DND-41 (cell line): ENCODE data around the gene ISG15.
"Not testable (repeated sequence)": the region's sequence is repeated elsewhere in the genome, so short reads cannot be mapped to it uniquely, and the experiment has no call there.

Experiments
- ATAC-seq: fragments of 200-7000 bp; cut with Tn5 transposase; 3 replicates; pipeline ENCODE4 v1.9.1; 2021; ENCODE audit warnings: low read depth; ENCODE audit not compliant: insufficient read depth
- DNase-seq: peaks from one replicate; pipeline ENCODE4 v3.0.0-alpha.2; 2020
- H2AFZ ChIP-seq: 2 replicates; pipeline ENCODE4 v1.6.0; 2012; ENCODE audit warnings: low read depth, low read length
- H3K27ac ChIP-seq: 2 replicates; pipeline ENCODE4 v1.5.1; 2012; ENCODE audit warnings: low read length, inconsistent platforms
- H3K27me3 ChIP-seq: fragments of 200-600 bp; sonication (generic); 2 replicates; pipeline ENCODE4 v1.6.0; 2012; ENCODE audit warnings: low read length, mild to moderate bottlenecking, inconsistent platforms; ENCODE audit not compliant: insufficient read depth, poor library complexity
- H3K36me3 ChIP-seq: 2 replicates; pipeline ENCODE4 v1.5.1; 2012; ENCODE audit warnings: low read length, inconsistent platforms; ENCODE audit not compliant: insufficient read depth
- H3K4me1 ChIP-seq: 2 replicates; pipeline ENCODE4 v1.5.1; 2012; ENCODE audit warnings: mild to moderate bottlenecking, low read length; ENCODE audit not compliant: insufficient read depth
- H3K4me2 ChIP-seq: 2 replicates; pipeline ENCODE4 v1.6.0; 2012; ENCODE audit warnings: mild to moderate bottlenecking, moderate library complexity, low read length, inconsistent platforms; ENCODE audit not compliant: insufficient read depth
- H3K4me3 ChIP-seq, 2 experiments: fragments of 200-600 bp in 1 of 2; shearing (Covaris generic) in 1 of 2; 2 replicates each; pipeline ENCODE4 v1.5.1; 2012 to 2016; ENCODE audit warnings: inconsistent platforms in 2 of 2, low read length in 2 of 2, mild to moderate bottlenecking in 2 of 2, low read depth in 1 of 2, moderate library complexity in 1 of 2
- H3K79me2 ChIP-seq: 2 replicates; pipeline ENCODE4 v1.6.0; 2012; ENCODE audit warnings: low read length, inconsistent platforms; ENCODE audit not compliant: insufficient read depth
- H3K9ac ChIP-seq: 2 replicates; pipeline ENCODE4 v1.6.0; 2012; ENCODE audit warnings: low read depth, mild to moderate bottlenecking, inconsistent platforms, low read length, moderate library complexity
- H3K9me3 ChIP-seq: 2 replicates; pipeline ENCODE4 v1.5.1; 2012; ENCODE audit warnings: low read length, moderate library complexity, mild to moderate bottlenecking, inconsistent platforms; ENCODE audit not compliant: insufficient read depth, severe bottlenecking
- H4K20me1 ChIP-seq: 2 replicates; pipeline ENCODE4 v1.6.0; 2012; ENCODE audit warnings: low read length; ENCODE audit not compliant: insufficient read depth
- EZH2 ChIP-seq: IDR thresholded peaks from 3 replicates; pipeline ENCODE4 v1.6.1; 2012; ENCODE audit warnings: borderline replicate concordance, low read depth, mild to moderate bottlenecking, moderate library complexity, low read length, inconsistent platforms; ENCODE audit not compliant: severe bottlenecking
- TF ChIP-seq, protein P1 (sequence below): IDR thresholded peaks from 2 replicates; pipeline ENCODE4 v1.5.1; 2012; ENCODE audit warnings: borderline replicate concordance, low read length, moderate library complexity, mild to moderate bottlenecking; ENCODE audit not compliant: poor library complexity, severe bottlenecking; ENCODE audit errors: extremely low read depth

ISG15 gene

DNA sequence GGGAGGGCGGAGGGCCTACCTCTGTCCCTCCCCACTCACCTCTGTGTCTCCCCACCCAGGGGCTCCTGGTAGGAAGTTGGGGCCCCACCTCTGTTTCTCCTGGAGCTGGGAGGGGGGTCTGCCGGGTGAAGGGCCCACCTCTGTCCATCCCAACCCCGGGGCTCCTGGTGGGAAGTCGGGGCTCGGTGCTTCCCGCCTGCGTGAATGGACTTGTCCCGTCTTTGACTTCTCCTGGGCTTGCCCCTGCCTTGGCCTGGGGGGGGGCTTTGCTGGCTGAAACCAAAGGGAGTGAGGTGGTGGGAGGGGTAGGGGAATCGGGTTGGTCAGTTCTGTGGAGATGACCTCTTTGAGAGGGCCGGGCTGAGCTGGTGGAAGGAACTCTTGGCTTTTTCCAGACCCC lies 12.4 kb downstream of the ISG15 start:
- Histone ChIP-seq H3K27me3 (no peaks in the 10 kb centered on the region), H4K20me1 (peaks cover 47% of the 10 kb centered on the region), H3K4me3 (no peak overlapping the region), H3K4me1 (peaks cover 8% of the 10 kb centered on the region), H3K36me3 (no peaks in the 10 kb centered on the region), H3K27ac (no peak overlapping the region), H3K9ac (no peak overlapping the region), H2AFZ (no peak overlapping the region), H3K79me2 (no peaks in the 10 kb centered on the region), H3K4me2 (no peak overlapping the region), H3K9me3 (no peaks in the 10 kb centered on the region)
- ATAC-seq: no peak
- TF ChIP-seq EZH2: no peak
- TF ChIP-seq, protein P1, sequence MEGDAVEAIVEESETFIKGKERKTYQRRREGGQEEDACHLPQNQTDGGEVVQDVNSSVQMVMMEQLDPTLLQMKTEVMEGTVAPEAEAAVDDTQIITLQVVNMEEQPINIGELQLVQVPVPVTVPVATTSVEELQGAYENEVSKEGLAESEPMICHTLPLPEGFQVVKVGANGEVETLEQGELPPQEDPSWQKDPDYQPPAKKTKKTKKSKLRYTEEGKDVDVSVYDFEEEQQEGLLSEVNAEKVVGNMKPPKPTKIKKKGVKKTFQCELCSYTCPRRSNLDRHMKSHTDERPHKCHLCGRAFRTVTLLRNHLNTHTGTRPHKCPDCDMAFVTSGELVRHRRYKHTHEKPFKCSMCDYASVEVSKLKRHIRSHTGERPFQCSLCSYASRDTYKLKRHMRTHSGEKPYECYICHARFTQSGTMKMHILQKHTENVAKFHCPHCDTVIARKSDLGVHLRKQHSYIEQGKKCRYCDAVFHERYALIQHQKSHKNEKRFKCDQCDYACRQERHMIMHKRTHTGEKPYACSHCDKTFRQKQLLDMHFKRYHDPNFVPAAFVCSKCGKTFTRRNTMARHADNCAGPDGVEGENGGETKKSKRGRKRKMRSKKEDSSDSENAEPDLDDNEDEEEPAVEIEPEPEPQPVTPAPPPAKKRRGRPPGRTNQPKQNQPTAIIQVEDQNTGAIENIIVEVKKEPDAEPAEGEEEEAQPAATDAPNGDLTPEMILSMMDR: no peak
- DNase-seq: no peak

DNA sequence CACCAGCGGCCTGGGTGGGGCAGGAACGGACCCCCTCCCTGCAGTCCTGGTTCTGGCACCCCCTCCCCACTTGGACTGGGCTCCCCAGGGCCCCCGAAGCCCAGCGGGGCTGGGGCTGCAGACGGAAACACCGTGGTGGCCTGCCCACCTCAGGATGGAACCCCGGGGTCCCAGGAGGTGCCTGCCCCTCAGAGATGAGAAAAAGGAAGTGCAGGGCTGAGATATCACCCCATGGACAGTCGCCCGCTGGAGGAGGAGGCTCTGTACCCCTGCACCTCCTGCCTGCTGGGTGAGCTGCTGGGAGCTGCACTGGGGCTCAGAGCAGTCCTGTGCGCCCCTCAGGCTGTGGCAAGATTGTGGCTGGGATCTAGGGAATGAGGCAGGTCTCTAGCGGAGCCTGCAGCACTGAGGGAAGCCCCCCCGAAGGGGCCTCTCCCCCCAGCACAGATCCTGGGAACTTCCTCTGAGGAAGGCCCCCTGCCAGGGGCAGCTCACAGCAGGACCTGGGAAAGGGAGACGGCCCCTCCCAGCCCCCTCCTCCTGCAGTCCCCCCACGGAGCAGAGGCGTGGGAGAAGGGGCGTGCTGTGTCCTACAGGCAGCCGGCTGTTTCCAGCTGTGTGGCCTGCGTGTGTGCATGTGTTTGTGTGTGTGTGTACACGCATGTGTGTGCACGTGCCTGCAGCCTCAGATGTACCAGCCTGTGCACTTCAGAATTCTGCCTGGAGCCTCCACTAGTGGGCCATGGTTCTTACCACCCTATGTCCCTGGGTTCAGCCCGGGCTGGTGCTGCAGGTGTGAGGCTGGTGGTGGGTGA lies 13.5 kb downstream of the ISG15 start:
- Histone ChIP-seq H3K36me3 (no peaks in the 10 kb centered on the region), H3K9me3 (no peaks in the 10 kb centered on the region), H4K20me1 (peaks cover 47% of the 10 kb centered on the region), H3K9ac (no peak overlapping the region), H3K79me2 (no peaks in the 10 kb centered on the region), H3K27ac (no peak overlapping the region), H3K4me3 (no peak overlapping the region), H3K4me2 (no peak overlapping the region), H2AFZ (no peak overlapping the region), H3K27me3 (no peaks in the 10 kb centered on the region), H3K4me1 (no peaks in the 10 kb centered on the region)
- no peak for ATAC-seq
- TF ChIP-seq, protein P1: no peak
- TF ChIP-seq EZH2: no peak
- no peak for DNase-seq

DNA sequence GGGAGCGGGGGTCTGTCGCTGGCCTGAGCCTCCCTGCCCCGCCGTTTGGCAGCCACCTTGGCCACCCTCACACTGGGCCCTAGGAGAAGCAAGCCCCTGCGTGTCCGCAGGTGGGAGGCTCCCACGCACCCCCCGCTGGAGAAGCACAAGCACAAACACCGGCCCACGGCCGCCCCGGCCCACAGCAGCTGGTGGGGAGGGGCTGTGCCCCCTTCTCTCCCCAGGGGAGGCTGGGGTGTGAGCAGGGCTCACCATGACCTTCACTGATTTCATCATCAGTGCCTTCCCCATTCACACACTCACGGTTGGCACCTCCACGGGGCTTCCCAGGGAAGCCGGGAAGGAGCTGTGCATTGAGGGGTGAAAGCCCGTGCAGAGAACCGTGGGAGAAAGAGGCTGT lies 14.5 kb downstream of the ISG15 start:
- H3K9me3 ChIP-seq: no peaks in the 10 kb centered on the region
- no peak overlapping the region for H3K27ac ChIP-seq
- H3K4me2 ChIP-seq: no peak overlapping the region
- no peaks in the 10 kb centered on the region for H3K79me2 ChIP-seq
- H3K4me1 ChIP-seq: peaks cover 6% of the 10 kb centered on the region
- TF ChIP-seq EZH2: no peak
- TF ChIP-seq, protein P1: no peak
- no peak overlapping the region for H3K9ac ChIP-seq
- no peak overlapping the region for H3K4me3 ChIP-seq
- ATAC-seq (no peak), DNase-seq (no peak)
- peaks cover 47% of the 10 kb centered on the region for H4K20me1 ChIP-seq
- no peaks in the 10 kb centered on the region for H3K36me3 ChIP-seq
- no peak overlapping the region for H2AFZ ChIP-seq
- H3K27me3 ChIP-seq: no peaks in the 10 kb centered on the region

DNA sequence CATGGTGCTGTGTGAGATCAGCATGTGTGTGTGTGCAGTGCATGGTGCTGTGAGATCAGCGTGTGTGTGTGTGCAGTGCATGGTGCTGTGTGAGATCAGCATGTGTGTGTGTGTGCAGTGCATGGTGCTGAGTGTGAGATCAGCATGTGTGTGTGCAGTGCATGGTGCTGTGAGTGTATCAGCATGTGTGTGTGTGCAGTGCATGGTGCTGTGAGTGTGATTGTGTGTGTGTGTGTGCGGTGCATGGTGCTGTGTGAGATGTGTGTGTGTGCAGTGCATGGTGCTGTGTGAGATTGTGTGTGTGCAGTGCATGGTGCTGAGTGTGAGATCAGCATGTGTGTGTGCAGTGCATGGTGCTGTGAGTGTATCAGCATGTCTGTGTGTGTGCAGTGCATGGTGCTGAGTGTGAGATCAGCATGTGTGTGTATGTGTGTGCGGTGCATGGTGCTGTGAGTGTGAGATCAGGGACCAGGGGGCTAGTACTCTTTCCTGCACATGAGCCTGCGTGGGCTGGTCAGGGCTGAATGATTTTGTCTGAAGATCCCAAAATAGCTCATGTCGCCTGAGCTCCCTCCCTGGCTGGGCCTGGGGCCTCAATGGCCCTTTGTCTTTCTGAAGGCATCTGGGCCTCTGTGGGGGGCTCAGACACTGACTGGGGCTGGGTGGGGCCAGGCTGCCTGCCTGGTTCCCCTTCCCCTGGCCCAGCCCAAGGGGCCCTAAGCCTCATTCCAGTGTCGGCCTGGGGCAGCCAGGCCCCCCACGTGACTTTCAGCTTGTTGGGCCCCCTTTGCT lies 17.8 kb downstream of the ISG15 start:
- H2AFZ ChIP-seq, H3K36me3 ChIP-seq, H3K27me3 ChIP-seq, H3K4me2 ChIP-seq, H3K9me3 ChIP-seq, ATAC-seq, DNase-seq, H3K4me3 ChIP-seq, H3K27ac ChIP-seq, H3K79me2 ChIP-seq, H3K9ac ChIP-seq: not testable (repeated sequence)
- Histone ChIP-seq H4K20me1 (peaks cover 49% of the 10 kb centered on the region), H3K4me1 (peaks cover 13% of the 10 kb centered on the region)
